HG02610 (cell line): ENCODE data around the gene PODXL2.
"Not testable (repeated sequence)": the region's sequence is repeated elsewhere in the genome, so short reads cannot be mapped to it uniquely, and the experiment has no call there.

ENCODE experiments used
- ATAC-seq: cut with Tn5 transposase; IDR thresholded peaks from one replicate; pipeline ENCODE4 v1.9.1; 2021; ENCODE audit warnings: mild to moderate bottlenecking, moderate library complexity; ENCODE audit not compliant: unreplicated experiment

The PODXL2 gene

GRCh38 chr3:127654993-127655392 lies 26.0 kb downstream of the PODXL2 start:
- ATAC-seq: not testable (repeated sequence)

DNA sequence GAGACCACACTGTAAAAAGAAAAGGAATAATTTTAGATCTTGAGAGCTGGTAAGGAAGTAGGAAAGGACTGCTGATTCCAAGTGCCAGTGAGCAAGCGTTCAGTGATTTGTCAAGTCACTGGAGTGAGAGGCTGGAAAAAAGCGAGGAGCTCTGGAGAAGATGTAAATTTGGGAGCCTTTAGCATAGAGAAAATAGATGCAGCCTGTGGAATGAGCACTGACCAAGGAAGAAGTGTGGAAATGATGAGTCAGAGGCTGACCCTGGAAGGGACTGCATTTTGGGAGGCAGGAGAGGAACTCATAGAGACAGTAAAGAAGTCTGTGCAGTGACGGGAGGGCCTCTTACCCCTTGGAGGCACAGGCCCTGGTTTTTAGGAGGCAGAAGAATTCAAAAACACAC lies 26.7 kb downstream of the PODXL2 start:
- ATAC-seq: no peak

DNA sequence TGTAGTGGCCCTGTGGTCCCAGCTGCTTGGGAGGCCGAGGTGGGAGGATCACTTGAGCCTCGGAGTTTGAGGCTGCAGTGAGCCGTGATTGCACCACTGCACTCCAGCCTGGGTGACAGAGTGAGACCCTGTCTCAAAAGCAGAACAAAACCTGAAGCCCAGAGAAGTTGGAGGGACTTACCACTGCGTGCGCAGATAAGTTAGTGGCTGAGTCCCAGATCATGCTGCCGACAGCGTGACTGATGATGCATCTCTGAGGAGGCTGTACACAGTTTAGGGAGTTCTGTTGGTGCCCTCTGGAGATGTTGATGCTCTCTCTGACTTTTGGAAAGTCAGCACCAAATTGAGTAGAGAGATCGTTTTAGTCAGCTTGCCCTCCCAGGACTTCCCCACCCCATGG lies 27.9 kb downstream of the PODXL2 start:
- no peak for ATAC-seq

GRCh38 chr3:127658234-127658633 lies 29.2 kb downstream of the PODXL2 start:
- no peak for ATAC-seq

GRCh38 chr3:127660621-127661251 lies 31.8 kb downstream of the PODXL2 start:
- ATAC-seq: no peak

DNA sequence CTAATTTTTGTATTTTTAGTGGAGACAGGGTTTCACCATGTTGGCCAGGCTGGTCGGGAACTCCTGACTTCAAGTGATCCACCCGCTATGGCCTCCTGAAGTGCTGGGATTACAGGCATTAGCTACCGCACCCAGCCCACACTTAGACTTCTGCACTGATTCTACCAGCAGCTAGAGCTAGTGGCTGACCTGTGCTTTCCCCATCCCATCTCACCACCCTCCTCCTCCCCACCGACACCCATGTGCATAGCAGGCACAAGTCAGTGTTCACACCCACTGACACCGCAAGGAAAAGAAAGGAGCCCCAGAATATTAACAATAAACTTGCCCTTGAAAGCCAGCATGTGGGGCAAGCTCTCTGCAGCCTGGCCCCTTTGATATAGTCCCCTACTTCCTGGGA lies 32.6 kb downstream of the PODXL2 start:
- no peak for ATAC-seq

GRCh38 chr3:127662001-127662469 lies 33.0 kb downstream of the PODXL2 start:
- ATAC-seq: no peak

DNA sequence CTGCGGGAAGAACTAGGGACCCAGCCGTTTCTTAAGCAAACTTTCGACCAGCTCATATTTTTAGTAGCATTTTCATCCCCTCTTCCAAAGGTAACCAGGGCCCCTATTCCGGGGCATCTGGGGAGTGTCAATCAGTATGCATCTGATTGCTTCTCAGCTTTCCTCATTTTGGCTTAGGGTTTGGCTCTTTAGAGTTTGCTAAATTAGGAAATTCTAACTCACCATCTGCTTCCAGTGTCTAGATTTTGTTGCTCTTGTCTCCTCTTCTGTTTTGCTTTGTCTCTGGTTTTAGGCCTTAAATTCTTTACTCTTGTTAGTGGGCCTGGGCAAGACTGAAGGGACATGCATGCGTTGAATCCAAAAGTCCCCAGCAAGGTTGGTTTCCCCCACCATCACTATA lies 34.2 kb downstream of the PODXL2 start:
- no peak for ATAC-seq

DNA sequence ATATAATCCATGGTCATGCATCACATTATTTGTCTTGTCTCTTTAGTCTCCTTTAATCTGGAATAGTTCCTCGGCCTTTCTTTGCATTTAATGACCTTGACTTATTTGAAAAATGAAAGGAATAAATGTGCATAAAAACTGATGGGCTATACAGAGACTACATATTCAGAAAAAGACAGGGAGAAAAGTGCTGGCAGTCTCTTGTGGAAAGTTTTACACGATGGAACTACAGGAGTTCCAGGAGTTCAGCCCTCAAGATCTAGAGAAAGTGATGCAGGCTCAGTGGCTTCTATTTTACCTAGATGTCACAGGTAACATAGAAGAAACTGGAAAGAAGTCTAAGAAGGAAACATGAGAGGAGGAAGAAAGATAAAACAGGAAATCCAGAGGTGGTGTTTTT lies 36.2 kb downstream of the PODXL2 start:
- ATAC-seq: no peak

GRCh38 chr3:127665586-127665985 lies 36.6 kb downstream of the PODXL2 start:
- no peak for ATAC-seq

GRCh38 chr3:127666676-127667075 lies 37.7 kb downstream of the PODXL2 start:
- no peak for ATAC-seq

DNA sequence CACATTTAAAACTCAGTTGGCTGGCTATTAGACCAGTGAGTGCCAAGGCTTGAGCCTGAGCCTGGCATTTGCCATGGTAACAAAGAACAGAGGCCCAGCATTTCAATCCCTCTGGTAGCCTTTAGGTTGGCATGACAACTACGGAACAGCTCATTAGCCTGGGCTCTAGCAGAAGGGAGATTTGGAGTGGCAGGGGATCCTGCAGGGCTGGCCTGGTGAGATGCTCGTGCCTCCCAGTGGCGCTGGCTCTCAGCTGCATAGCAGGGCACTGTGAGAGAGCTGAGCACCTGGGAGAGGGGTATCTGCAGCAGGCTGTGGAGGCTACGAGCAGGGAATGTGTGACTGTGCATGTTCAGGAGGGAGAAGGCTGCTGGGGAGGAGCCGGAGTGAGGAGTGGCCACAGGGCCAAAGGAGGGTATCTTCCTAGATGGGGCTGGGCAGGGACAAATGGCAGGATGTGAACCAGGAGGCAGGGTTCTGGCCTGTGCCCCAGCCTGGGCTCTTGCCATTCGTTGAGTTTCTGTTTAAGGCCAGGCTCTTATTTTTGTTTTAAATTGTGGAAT lies 38.2 kb downstream of the PODXL2 start:
- no peak for ATAC-seq

DNA sequence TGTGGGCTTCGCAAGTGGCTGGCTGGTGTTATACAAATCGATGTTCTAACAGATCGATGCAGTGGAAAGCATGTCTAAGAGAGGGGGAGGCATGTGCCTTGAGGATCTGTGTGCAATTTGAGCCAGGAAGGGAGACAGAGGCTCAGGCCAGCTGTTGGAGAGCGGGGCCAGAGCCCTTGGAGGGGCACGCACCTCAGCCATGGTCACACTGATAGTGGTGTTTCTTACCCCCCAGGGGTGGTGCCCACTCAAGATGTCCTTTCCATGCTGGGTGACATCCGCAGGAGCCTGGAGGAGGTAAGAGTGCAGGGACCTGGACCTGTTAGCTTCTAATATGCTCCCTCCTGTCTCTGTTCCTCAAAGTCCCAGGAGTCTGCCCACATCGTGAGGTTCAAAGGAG lies 39.9 kb downstream of the PODXL2 start:
- ATAC-seq: no peak

DNA sequence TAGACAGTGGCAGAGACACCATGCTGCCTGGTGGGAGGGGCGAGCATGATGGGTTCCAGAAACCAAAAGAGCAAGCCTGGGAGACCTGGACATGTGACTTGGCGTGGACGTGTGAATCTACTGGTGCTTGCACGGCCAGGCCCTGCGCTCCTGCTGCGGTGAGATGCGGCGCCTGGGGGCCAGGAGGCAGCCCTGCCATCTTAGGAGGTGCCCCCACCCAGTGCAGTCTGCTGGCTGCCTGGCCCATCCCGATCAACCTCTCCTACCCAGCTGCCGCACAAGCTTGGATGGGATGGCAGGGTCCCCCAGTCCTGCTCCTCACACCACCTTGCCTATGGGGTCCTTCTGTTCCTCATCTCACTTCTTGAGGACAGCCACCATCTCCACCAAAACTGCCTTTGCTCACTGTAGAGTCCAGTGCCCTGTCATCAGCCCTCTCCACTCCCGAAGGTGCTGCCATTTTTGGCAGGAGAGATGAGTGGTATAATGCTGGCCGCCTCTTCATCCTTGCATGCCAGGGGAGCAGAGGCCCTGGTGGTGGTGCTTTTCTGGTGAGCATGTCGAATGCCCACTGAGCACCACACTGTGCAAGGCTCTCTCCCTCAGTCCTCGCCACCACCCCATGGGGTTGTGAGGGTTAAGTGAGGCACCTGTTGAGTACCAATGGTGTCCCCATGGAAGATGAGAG lies 40.7 kb downstream of the PODXL2 start:
- no peak for ATAC-seq

GRCh38 chr3:127670229-127670559 lies 41.2 kb downstream of the PODXL2 start:
- no peak for ATAC-seq

GRCh38 chr3:127670761-127671522 lies 42.0 kb downstream of the PODXL2 start:
- ATAC-seq: no peak

DNA sequence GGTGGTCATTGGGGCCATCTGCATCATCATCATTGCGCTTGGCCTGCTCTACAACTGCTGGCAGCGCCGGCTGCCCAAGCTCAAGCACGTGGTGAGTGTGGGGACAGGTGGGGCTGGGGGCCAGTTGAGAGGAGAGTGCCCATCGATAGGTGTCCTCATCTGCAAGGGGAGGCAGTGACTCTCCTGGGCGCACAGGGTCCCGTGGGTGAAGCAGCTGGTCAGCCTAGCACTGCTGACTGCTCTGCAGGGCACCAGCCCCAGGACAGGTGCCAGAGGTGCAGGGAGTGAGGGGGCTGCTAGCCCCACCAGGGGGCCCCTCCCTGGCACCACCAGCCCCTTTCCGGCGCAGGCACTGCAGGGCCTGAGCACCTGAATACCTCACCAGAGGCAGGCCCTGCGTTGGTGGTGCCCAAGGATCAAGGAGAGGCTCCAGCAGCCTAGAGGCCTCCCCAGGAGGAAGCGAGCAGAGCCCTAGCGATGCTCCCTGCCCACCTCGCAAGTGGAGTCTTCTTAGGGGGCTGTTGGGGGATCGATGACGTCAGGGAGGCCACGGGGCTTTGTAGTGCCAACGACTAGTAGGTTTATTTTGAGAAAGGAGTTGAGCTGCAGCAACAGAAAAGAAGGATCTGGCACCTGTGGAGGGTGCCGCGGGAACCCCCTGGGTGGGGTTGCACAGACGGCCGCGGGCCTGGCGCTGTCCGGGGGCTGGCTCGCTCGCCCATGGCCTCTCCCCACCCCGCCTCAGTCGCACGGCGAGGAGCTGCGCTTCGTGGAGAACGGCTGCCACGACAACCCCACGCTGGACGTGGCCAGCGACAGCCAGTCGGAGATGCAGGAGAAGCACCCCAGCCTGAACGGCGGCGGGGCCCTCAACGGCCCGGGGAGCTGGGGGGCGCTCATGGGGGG lies 42.8 kb downstream of the PODXL2 start:
- ATAC-seq: peak; percentile 3

DNA sequence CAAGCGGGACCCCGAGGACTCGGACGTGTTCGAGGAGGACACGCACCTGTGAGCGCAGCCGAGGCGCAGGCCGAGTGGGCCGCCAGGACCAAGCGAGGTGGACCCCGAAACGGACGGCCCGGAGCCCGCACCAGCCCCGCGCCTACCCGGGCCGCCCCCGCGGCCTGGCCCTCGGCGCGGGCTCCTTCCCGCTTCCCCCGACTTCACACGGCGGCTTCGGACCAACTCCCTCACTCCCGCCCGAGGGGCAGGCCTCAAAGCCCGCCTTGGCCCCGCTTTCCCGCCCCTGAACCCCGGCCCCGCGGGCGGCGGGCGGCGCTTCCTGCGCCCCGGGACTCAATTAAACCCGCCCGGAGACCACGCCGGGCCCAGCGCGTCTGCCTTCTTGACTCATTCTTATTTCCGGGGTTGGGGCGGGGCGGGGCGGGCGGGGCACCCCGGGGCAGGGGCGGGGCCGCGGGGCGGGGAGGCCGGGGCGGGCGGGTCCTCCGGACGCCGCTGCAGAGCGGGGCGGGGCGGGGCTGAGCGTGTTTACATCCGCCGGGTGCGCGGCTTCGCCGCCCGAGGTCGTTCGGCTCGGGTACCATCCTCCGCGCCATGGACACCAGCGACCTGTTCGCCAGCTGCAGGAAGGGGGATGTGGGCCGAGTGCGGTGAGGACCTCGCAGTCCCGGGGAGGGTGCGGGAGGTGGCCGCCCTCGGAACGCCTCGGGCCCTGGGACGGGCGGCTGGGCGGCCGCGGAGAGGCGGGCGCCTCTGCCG lies 43.6 kb downstream of the PODXL2 start, which contains the start of gene ABTB1:
TSS of gene ABTB1 (plus strand) at position 524 of the 762 bp plus-strand sequence. CDS start at position 598, 74 bp downstream.
- ATAC-seq: peak; percentile 74

DNA sequence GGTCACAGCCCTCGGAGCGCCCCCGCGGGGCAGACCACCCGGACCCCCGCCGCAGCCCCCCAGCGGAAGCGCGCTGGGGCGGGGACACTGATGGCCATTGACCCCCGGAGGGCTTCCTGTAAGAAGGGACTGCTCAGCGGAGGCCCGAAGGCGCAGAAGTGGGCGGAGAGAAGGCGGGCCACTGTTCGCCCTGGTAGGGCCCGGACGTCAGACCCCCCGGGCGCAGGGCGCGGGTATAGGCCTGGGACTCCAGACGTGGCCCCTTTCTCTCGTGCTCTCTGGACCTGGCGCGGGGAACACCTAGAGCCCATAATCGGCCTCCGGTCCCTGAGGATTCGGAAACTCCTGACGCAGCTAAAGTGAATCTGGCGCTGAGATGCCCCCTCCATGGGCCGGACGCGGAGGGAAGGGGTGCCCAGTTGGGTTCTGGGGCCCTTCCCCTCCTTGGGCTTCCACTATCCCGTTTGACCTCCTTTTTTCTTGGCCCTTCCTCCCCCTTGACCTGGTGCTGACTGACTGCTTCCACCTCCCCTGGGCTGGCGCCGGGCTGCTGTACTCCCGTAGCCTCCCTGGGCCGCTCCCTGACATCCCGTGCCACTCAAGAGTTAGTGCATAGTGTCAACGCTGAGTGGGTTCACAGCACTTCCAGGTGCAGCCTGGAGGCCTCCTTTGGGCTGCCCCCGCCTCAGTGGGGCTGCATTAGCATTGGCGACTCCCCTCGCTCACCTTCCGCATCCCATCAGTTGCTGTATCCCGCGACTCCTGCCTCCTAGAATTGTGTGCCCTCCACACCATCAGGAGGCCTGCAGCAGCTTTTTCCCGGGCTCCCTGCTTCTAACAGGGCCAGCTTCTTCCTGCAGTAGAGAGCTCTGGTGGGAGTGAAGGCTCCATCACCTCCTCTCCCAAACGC lies 44.5 kb downstream of the PODXL2 start:
- ATAC-seq: peak; percentile 31
